HepG2 (cell line): ENCODE results near the gene AKTIP. TPM values are rescaled to one million over a fixed set of nuclear protein-coding genes. Genes with fewer than 3 reads are reported as not detected.

Source experiments
- CEBPB ChIP-seq: IDR thresholded peaks from 2 replicates; pipeline ENCODE4 v1.6.1; 2011; ENCODE audit warnings: low read depth, low read length, improper control_type of control experiment, borderline replicate concordance
- ETV5 ChIP-seq: IDR thresholded peaks from 2 replicates; pipeline ENCODE4 v1.6.1; 2018; ENCODE audit warnings: missing biosample characterization, missing genetic modification reagents, inconsistent platforms, borderline replicate concordance
- GLI4 ChIP-seq: sonication (generic); formaldehyde crosslinking; IDR thresholded peaks from 2 replicates; pipeline ENCODE4 v1.5.1; 2020; ENCODE audit warnings: missing genetic modification reagents, mild to moderate bottlenecking, moderate library complexity, borderline replicate concordance
- JUNB ChIP-seq: sonication (generic); formaldehyde crosslinking; IDR thresholded peaks from 2 replicates; pipeline ENCODE4 v1.8.0; 2022; ENCODE audit warnings: missing genetic modification reagents, mild to moderate bottlenecking, borderline replicate concordance
- KDM3A ChIP-seq: IDR thresholded peaks from 2 replicates; pipeline ENCODE4 v1.6.1; 2018; ENCODE audit warnings: low read depth, missing compliant biosample characterization
- LCORL ChIP-seq, 2 experiments: fragments of 450-650 bp in 1 of 2; sonication (generic) in 1 of 2; formaldehyde crosslinking in 1 of 2; IDR thresholded peaks; 2 replicates each; pipeline versions ENCODE4 v1.5.0 to v1.6.1; 2017 to 2020; ENCODE audit warnings: antibody characterized with exemption in 1 of 2, missing genetic modification reagents in 1 of 2
- MBNL3 ChIP-seq: fragments of 250-450 bp; sonication (Bioruptor Pico); conservative IDR thresholded peaks from 2 replicates; pipeline ENCODE4 v1.8.0; 2022; ENCODE audit warnings: mild to moderate bottlenecking, inconsistent platforms
- NFKBIZ ChIP-seq: IDR thresholded peaks from 2 replicates; pipeline ENCODE4 v1.6.1; 2018; ENCODE audit warnings: missing genetic modification reagents, missing compliant biosample characterization
- PLRG1 ChIP-seq: fragments of 450-650 bp; conservative IDR thresholded peaks from 2 replicates; pipeline ENCODE4 v1.6.1; 2016
- POGZ ChIP-seq: sonication (generic); formaldehyde crosslinking; IDR thresholded peaks from 2 replicates; pipeline ENCODE4 v1.4.0; 2020; ENCODE audit warnings: mild to moderate bottlenecking, missing genetic modification reagents
- RELA ChIP-seq: sonication (generic); formaldehyde crosslinking; IDR thresholded peaks from 2 replicates; pipeline ENCODE4 v1.4.0; 2020; ENCODE audit warnings: missing genetic modification reagents
- ZFP36 ChIP-seq: fragments of 150-350 bp; IDR thresholded peaks from 2 replicates; pipeline ENCODE4 v1.6.1; 2018; ENCODE audit warnings: borderline replicate concordance, low read length, low read depth; ENCODE audit not compliant: partially characterized antibody
- ZFP36L1 ChIP-seq: sonication (generic); formaldehyde crosslinking; IDR thresholded peaks from 2 replicates; pipeline ENCODE4 v1.8.0; 2022; ENCODE audit warnings: mild to moderate bottlenecking, missing genetic modification reagents, moderate library complexity
- ZFP90 ChIP-seq: sonication (generic); formaldehyde crosslinking; IDR thresholded peaks from 2 replicates; pipeline ENCODE4 v1.8.0; 2022; ENCODE audit warnings: missing genetic modification reagents, mild to moderate bottlenecking, inconsistent platforms, borderline replicate concordance
- ZNF121 ChIP-seq: sonication (generic); formaldehyde crosslinking; IDR thresholded peaks from 2 replicates; pipeline ENCODE4 v1.5.0; 2020; ENCODE audit warnings: mild to moderate bottlenecking, missing genetic modification reagents
- ZNF143 ChIP-seq: sonication (generic); formaldehyde crosslinking; IDR thresholded peaks from 2 replicates; pipeline ENCODE4 v1.4.0; 2020; ENCODE audit warnings: missing genetic modification reagents
- ZNF33B ChIP-seq: sonication (generic); formaldehyde crosslinking; IDR thresholded peaks from 2 replicates; pipeline ENCODE4 v1.5.1; 2020; ENCODE audit warnings: mild to moderate bottlenecking, missing genetic modification reagents
- ZNF34 ChIP-seq: sonication (generic); formaldehyde crosslinking; IDR thresholded peaks from 2 replicates; pipeline ENCODE4 v1.4.0; 2020; ENCODE audit warnings: mild to moderate bottlenecking, missing genetic modification reagents, borderline replicate concordance
- ZNF766 ChIP-seq: sonication (generic); formaldehyde crosslinking; IDR thresholded peaks from 2 replicates; pipeline ENCODE4 v1.5.0; 2020; ENCODE audit warnings: missing genetic modification reagents, borderline replicate concordance
- ZNF768 ChIP-seq: sonication (generic); formaldehyde crosslinking; IDR thresholded peaks from 2 replicates; pipeline ENCODE4 v1.4.0; 2020; ENCODE audit warnings: missing genetic modification reagents
- ZNF83 ChIP-seq: sonication (generic); formaldehyde crosslinking; IDR thresholded peaks from 2 replicates; pipeline ENCODE4 v1.4.0; 2020; ENCODE audit warnings: missing genetic modification reagents, mild to moderate bottlenecking, borderline replicate concordance
- ZXDC ChIP-seq: sonication (generic); formaldehyde crosslinking; IDR thresholded peaks from 2 replicates; pipeline ENCODE4 v1.5.0; 2020; ENCODE audit warnings: mild to moderate bottlenecking, missing genetic modification reagents
- polyA plus RNA-seq, 8 experiments: library from polyadenylated mRNA; depleted of rRNA in 3 of 8; stranded (reverse) in 7 of 8; unstranded in 1 of 8; fragments of >200 nt; fragmentation: Illumina TruSeq in 4 of 8; extraction: Trizol in 4 of 8; gene quantifications; 2 replicates each; pipeline versions ENCODE4 v1.2.1 to v1.2.3, GENCODE V29; 2011 to 2016; ENCODE audit warnings: low read depth in 4 of 8, missing spikeins in 1 of 8, mixed read lengths in 1 of 8; ENCODE audit not compliant: insufficient read depth in 1 of 8
- total RNA-seq, 5 experiments: library from RNA; depleted of rRNA; stranded (reverse); fragments of >200 nt; fragmentation: Illumina TruSeq; extraction: Trizol; gene quantifications; 2 replicates each; pipeline ENCODE4 v1.2.3, GENCODE V29; 2016; ENCODE audit warnings: low read depth in 1 of 5
- TF ChIP-seq, protein P1 (sequence below): sonication (generic); formaldehyde crosslinking; IDR thresholded peaks from 2 replicates; pipeline ENCODE4 v1.4.0; 2020; ENCODE audit warnings: mild to moderate bottlenecking, low read depth, missing genetic modification reagents
- TF ChIP-seq, protein P2 (sequence below): sonication (generic); formaldehyde crosslinking; IDR thresholded peaks from 2 replicates; pipeline ENCODE4 v1.5.1; 2020; ENCODE audit warnings: missing genetic modification reagents, mild to moderate bottlenecking, borderline replicate concordance

AKTIP gene
- total and polyA plus RNA-seq, 2 of the 13 experiments (the other 11 are each of a cell fraction or from before 2014, with no cell fraction given) = 28.8 to 49.0 TPM

DNA sequence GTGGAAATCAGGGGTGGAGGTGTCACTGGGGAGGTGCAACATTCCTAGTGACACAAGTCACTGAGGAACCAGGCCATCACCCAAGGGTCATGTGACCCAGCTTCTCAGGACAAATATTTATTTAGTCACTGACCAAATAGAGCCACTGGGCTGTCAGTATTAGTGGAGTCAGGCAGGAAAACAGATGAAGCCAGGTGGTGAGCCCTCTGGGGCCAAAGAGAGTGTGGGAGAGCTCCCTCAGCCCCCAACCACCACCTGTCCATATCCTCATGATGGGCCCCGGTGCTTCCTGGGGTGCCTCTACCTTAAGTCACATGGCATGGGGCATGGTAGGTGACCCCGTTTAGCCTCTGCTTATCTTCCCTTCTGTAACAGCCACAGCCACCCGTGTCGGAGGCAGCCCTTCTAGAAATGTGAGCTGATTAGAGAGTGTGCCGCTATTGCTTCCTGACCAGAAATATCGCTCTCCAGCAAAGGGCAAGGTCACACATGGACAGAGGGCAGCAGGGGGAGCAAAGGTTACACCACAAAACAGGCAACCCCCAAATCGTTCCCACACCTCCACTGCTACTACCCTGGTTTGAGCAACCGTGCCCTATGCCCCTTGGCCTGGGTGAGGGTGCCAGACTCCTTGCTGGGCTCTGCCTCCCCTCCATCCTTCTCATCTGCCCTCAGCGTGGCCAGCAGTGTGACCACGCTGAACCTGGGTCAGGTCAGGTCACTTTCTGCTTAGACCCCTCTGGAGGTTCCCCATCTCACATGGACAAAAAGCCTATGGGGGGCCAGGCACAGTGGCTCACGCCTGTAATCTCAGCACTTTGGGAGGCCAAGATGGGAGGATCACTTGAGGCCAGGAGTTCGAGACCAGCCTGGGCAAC lies 8.6 kb upstream of the AKTIP start (continued):
- TF ChIP-seq ZNF143 (CRISPR knock-in tag) = no peak
- TF ChIP-seq CEBPB = peak; percentile 27; the same call in 1 of the 2 replicates
- peak; percentile 80; the same call in 1 of the 2 replicates for TF ChIP-seq JUNB (CRISPR knock-in tag)
- peak; percentile 25; the same call in 1 of the 2 replicates for TF ChIP-seq ZNF768 (CRISPR knock-in tag)
- TF ChIP-seq, protein P1, sequence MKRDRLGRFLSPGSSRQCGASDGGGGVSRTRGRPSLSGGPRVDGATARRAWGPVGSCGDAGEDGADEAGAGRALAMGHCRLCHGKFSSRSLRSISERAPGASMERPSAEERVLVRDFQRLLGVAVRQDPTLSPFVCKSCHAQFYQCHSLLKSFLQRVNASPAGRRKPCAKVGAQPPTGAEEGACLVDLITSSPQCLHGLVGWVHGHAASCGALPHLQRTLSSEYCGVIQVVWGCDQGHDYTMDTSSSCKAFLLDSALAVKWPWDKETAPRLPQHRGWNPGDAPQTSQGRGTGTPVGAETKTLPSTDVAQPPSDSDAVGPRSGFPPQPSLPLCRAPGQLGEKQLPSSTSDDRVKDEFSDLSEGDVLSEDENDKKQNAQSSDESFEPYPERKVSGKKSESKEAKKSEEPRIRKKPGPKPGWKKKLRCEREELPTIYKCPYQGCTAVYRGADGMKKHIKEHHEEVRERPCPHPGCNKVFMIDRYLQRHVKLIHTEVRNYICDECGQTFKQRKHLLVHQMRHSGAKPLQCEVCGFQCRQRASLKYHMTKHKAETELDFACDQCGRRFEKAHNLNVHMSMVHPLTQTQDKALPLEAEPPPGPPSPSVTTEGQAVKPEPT (CRISPR knock-in tag) = no peak
- no peak for TF ChIP-seq RELA (CRISPR knock-in tag)
- TF ChIP-seq ZNF34 (CRISPR knock-in tag) = no peak
- no peak for TF ChIP-seq GLI4
- TF ChIP-seq POGZ (CRISPR knock-in tag) = peak; percentile 85
- TF ChIP-seq ZXDC (CRISPR knock-in tag) = peak; percentile 39; the same call in 1 of the 2 replicates
- no peak for TF ChIP-seq ZNF766 (CRISPR knock-in tag)
- TF ChIP-seq ZFP36L1 (CRISPR knock-in tag) = peak; percentile 45; the same call in 1 of the 2 replicates
- TF ChIP-seq, protein P2, sequence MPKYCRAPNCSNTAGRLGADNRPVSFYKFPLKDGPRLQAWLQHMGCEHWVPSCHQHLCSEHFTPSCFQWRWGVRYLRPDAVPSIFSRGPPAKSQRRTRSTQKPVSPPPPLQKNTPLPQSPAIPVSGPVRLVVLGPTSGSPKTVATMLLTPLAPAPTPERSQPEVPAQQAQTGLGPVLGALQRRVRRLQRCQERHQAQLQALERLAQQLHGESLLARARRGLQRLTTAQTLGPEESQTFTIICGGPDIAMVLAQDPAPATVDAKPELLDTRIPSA (CRISPR knock-in tag) = no peak; the same call in 1 of the 2 replicates
- no peak for TF ChIP-seq ZFP36
- TF ChIP-seq ZNF121 (CRISPR knock-in tag) = peak; percentile 5; the same call in 1 of the 2 replicates
- TF ChIP-seq ZNF33B (CRISPR knock-in tag) = 0 out of 2 replicates have a peak, but pooled peaks have one; percentile 51
- TF ChIP-seq ETV5 = peak; percentile 31; the same call in 1 of the 2 replicates
- peak; percentile 82 for TF ChIP-seq ZFP90 (CRISPR knock-in tag)
- no peak for TF ChIP-seq MBNL3 (CRISPR knock-in tag)
- TF ChIP-seq PLRG1 = no peak
- peak; percentile 14; the same call in 1 of the 2 replicates for TF ChIP-seq NFKBIZ (CRISPR knock-in tag)
- TF ChIP-seq KDM3A = 0 out of 2 replicates have a peak, but pooled peaks have one; percentile 11
- peak; percentile 45; the same call in 1 of the 2 replicates for TF ChIP-seq LCORL (IDR thresholded peaks at IDR 0.05)
- TF ChIP-seq LCORL (CRISPR knock-in tag; IDR thresholded peaks at IDR 0.05) = peak; percentile 94
- TF ChIP-seq ZNF83 (CRISPR knock-in tag) = no peak
